GM10266 (cell line): ENCODE data around the gene SLC6A6.

Experiments used
- DNase-seq: peaks from one replicate; pipeline ENCODE4 v3.0.0; 2012; ENCODE audit errors: extremely low spot score
- CTCF ChIP-seq: IDR thresholded peaks from 2 replicates; pipeline ENCODE4 v1.5.1; 2012; ENCODE audit warnings: mild to moderate bottlenecking, low read depth; ENCODE audit not compliant: control insufficient read depth, insufficient read depth; ENCODE audit errors: missing control alignments

The SLC6A6 gene

GRCh38 chr3:14522768-14523167 lies 120.4 kb downstream of the SLC6A6 start:
- no peak for TF ChIP-seq CTCF
- no peak for DNase-seq

DNA sequence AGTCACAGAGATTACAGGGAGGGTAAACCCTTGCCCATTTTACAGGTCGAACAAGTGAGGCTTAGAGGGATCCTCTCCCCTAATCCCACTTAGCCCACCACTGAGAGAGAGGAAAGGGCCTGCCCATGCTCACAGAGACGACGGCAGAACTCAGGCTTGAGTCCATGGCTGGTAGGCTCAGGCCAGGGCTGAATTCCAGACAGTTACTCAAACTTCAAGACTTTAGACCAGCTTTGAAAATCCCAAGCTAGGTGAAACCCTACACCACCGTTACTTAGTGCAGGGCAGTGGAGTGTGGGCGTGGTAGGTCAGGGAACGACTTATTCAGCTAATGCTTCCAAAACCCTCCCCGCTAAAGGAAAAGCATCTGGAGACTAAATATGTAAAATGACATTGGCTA lies 121.4 kb downstream of the SLC6A6 start:
- DNase-seq: no peak
- TF ChIP-seq CTCF: no peak

DNA sequence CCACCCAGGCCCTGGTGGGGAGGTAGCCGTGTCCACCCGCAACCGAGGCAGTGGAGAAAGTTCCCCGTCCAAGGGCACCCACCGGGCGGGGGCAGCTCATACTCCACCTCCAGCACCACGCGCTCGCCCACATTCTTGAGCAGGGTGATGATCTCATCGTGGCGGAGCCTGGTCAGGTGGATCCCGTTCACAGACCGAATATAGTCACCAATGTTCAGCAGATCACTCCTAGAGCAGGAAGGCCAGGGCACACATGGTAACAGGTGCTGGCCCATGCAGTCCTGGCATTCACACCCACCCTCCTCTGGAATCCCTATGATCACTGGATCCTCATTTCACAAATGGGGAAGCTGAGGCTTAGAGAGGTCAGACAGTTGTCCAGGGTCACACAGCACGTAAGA lies 121.9 kb downstream of the SLC6A6 start:
- DNase-seq: no peak
- TF ChIP-seq CTCF: no peak

- DNase-seq: no peak
- no peak for TF ChIP-seq CTCF
Measured at GRCh38 chr3:14524920-14525660, 122.7 kb downstream of the SLC6A6 start.

GRCh38 chr3:14525685-14526631 lies 123.6 kb downstream of the SLC6A6 start:
- DNase-seq: no peak

GRCh38 chr3:14528081-14528480 lies 125.7 kb downstream of the SLC6A6 start:
- no peak for DNase-seq
- TF ChIP-seq CTCF: no peak

More at GRCh38 chr3:14525685-14526631, 123.6 kb downstream of the SLC6A6 start:
- TF ChIP-seq CTCF: no peak
